Measurements from ENCODE around the gene COBLL1. TPM values are rescaled to one million over a fixed set of nuclear protein-coding genes. Genes with fewer than 3 reads are reported as not detected.

COBLL1 gene
- total RNA-seq, 1 experiment from 2014 or later = 3.6 TPM

DNA sequence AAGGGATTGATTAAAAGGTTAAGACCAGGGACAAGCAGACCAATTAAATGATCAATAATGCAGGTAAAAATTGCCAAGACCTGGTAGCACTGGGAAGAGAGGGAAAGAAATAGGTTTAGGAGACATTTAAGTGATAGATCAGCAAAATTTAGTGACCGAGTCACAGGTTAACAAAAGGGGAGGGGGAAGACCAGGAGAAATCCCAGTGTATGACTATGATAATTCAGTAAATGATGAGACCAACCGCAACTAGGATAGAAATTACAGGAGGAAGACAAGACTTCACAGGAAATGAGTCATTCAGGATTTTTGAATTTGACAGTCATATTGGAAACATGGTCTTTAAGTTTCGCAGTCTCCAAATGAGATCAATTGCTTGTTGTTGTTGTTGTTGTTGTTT is 62.9 kb downstream of the COBLL1 start:
- DNase-seq = no peak
- TF ChIP-seq EZH2phosphoT487 (IDR thresholded peaks at IDR 0.05; ENCODE audit: borderline replicate concordance, low read length) (no peak), EZH2 (IDR thresholded peaks at IDR 0.05; ENCODE audit: low read length, unreplicated experiment) (no peak)
- TF ChIP-seq, protein P1, sequence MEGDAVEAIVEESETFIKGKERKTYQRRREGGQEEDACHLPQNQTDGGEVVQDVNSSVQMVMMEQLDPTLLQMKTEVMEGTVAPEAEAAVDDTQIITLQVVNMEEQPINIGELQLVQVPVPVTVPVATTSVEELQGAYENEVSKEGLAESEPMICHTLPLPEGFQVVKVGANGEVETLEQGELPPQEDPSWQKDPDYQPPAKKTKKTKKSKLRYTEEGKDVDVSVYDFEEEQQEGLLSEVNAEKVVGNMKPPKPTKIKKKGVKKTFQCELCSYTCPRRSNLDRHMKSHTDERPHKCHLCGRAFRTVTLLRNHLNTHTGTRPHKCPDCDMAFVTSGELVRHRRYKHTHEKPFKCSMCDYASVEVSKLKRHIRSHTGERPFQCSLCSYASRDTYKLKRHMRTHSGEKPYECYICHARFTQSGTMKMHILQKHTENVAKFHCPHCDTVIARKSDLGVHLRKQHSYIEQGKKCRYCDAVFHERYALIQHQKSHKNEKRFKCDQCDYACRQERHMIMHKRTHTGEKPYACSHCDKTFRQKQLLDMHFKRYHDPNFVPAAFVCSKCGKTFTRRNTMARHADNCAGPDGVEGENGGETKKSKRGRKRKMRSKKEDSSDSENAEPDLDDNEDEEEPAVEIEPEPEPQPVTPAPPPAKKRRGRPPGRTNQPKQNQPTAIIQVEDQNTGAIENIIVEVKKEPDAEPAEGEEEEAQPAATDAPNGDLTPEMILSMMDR (conservative IDR thresholded peaks at IDR 0.05; ENCODE audit: low read depth, low read length) = no peak
- Histone ChIP-seq H3K27ac (ENCODE audit: low read length) (no peak overlapping the region), H3K9me2 (replicated peaks; ENCODE audit: low read length) (no peaks in the 10 kb centered on the region), H3K9me3 (ENCODE audit: low read length) (no peaks in the 10 kb centered on the region), H4K20me1 (ENCODE audit: low read length) (no peaks in the 10 kb centered on the region), H3K79me2 (ENCODE audit: low read length) (no peaks in the 10 kb centered on the region), H3K36me3 (ENCODE audit: low read depth, low read length) (no peaks in the 10 kb centered on the region), H3K27me3 (ENCODE audit: low read length) (no peaks in the 10 kb centered on the region), H2AFZ (ENCODE audit: low read length) (no peak overlapping the region), H3K4me3 (ENCODE audit: low read length) (no peak overlapping the region), H3F3A (ENCODE audit: low read length, unreplicated experiment) (no peaks in the 10 kb centered on the region), H3K9ac (ENCODE audit: low read length) (no peak overlapping the region), H3K4me2 (ENCODE audit: low read length) (no peak overlapping the region), H3K4me1 (ENCODE audit: insufficient read depth, low read length) (no peaks in the 10 kb centered on the region)
- ATAC-seq = no peak
- POLR2A ChIA-PET (ENCODE audit: unreplicated experiment) = no interaction called here
- CTCF ChIA-PET = no interaction called here
- intact Hi-C loops (cut with micrococcal nuclease) = no loop called here
- BruUV-seq (replicated peaks) = no TSS peak

DNA sequence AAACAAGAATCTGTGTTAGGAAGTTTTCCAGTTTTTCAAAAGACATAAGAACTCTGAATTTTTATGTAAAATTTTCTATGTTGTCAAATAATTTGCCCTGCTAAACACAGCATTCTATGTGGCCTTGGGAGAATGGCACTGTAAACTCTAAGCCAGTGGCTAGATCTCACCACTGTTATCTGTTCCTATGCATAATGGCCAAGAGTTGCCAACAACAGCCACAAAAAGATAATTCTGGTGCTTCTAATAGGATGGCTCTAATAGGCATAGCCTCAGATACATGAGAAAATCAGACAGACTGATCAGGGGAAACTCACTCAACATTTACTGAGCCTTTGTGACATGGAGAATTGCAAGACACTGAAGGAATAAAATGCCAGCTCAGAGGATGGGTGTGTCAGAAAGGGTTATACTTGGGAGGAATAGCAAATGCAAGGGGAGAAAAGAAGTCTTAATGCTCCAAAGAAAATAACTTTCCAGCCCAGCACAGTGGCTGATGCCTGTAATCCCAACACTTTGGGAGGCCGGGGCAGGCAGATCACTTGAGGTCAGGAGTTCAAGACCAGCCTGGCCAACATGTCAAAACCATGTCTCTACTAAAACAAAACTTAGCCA is 63.7 kb downstream of the COBLL1 start:
- Histone ChIP-seq H3K9ac (ENCODE audit: low read length) (no peak overlapping the region), H4K20me1 (ENCODE audit: low read length) (no peaks in the 10 kb centered on the region), H2AFZ (ENCODE audit: low read length) (no peak overlapping the region), H3K9me2 (replicated peaks; ENCODE audit: low read length) (no peaks in the 10 kb centered on the region), H3K4me3 (ENCODE audit: low read length) (no peak overlapping the region), H3K9me3 (ENCODE audit: low read length) (no peaks in the 10 kb centered on the region), H3K36me3 (ENCODE audit: low read depth, low read length) (no peaks in the 10 kb centered on the region), H3F3A (ENCODE audit: low read length, unreplicated experiment) (no peaks in the 10 kb centered on the region), H3K79me2 (ENCODE audit: low read length) (no peaks in the 10 kb centered on the region), H3K4me1 (ENCODE audit: insufficient read depth, low read length) (no peaks in the 10 kb centered on the region), H3K27ac (ENCODE audit: low read length) (no peak overlapping the region), H3K27me3 (ENCODE audit: low read length) (no peaks in the 10 kb centered on the region), H3K4me2 (ENCODE audit: low read length) (no peak overlapping the region)
- intact Hi-C loops (cut with micrococcal nuclease) = no loop called here
- ChIA-PET CTCF (no interaction called here), POLR2A (ENCODE audit: unreplicated experiment) (no interaction called here)
- DNase-seq = no peak
- no peak for TF ChIP-seq EZH2phosphoT487 (IDR thresholded peaks at IDR 0.05; ENCODE audit: borderline replicate concordance, low read length)
- TF ChIP-seq, protein P1 (conservative IDR thresholded peaks at IDR 0.05; ENCODE audit: low read depth, low read length) = no peak
- no peak for TF ChIP-seq EZH2 (IDR thresholded peaks at IDR 0.05; ENCODE audit: low read length, unreplicated experiment)
- ATAC-seq = no peak
- no TSS peak for BruUV-seq (replicated peaks)

DNA sequence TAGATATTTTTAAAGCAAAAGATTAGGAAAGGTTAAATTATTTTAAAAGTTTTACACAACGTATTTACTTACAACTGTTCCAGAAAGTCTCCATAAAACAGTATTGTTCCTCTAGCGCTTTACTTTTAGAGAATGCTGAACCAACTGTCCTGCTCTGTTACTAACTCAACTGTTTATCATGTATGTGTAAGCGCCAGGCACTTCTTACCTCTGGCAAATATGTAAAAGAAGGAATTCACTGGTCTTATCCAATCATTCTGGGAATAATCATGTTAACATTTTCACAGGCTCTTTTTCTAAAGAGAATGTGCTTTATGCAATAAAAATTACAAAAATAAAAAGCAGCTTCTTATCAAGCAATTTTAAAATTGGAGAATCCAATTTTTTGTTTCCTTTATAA is 68.0 kb downstream of the COBLL1 start:
- intact Hi-C loops (cut with micrococcal nuclease) = no loop called here
- H3K9me3 ChIP-seq (ENCODE audit: low read length) = no peaks in the 10 kb centered on the region
- H3K27ac ChIP-seq (ENCODE audit: low read length) = no peak overlapping the region
- H4K20me1 ChIP-seq (ENCODE audit: low read length) = no peaks in the 10 kb centered on the region
- H3K36me3 ChIP-seq (ENCODE audit: low read depth, low read length) = no peaks in the 10 kb centered on the region
- ATAC-seq (no peak), DNase-seq (no peak)
- H2AFZ ChIP-seq (ENCODE audit: low read length) = no peak overlapping the region
- H3K9me2 ChIP-seq (replicated peaks; ENCODE audit: low read length) = no peaks in the 10 kb centered on the region
- TF ChIP-seq EZH2 (IDR thresholded peaks at IDR 0.05; ENCODE audit: low read length, unreplicated experiment) (no peak), EZH2phosphoT487 (IDR thresholded peaks at IDR 0.05; ENCODE audit: borderline replicate concordance, low read length) (no peak)
- TF ChIP-seq, protein P1 (conservative IDR thresholded peaks at IDR 0.05; ENCODE audit: low read depth, low read length) = no peak
- H3K9ac ChIP-seq (ENCODE audit: low read length) = no peak overlapping the region
- no peaks in the 10 kb centered on the region for H3K27me3 ChIP-seq (ENCODE audit: low read length)
- ChIA-PET CTCF (no interaction called here), POLR2A (ENCODE audit: unreplicated experiment) (no interaction called here)
- H3K79me2 ChIP-seq (ENCODE audit: low read length) = no peaks in the 10 kb centered on the region
- no peak overlapping the region for H3K4me3 ChIP-seq (ENCODE audit: low read length)
- BruUV-seq (replicated peaks) = no TSS peak
- no peaks in the 10 kb centered on the region for H3F3A ChIP-seq (ENCODE audit: low read length, unreplicated experiment)
- no peak overlapping the region for H3K4me2 ChIP-seq (ENCODE audit: low read length)
- no peaks in the 10 kb centered on the region for H3K4me1 ChIP-seq (ENCODE audit: insufficient read depth, low read length)

All from PC-3 (cell line).